SK-N-SH (cell line): ENCODE measurements around the gene LGALS12.

Source experiments
- CTCF ChIP-seq: fragments of 200-600 bp; sonication (generic); IDR thresholded peaks from 2 replicates; pipeline ENCODE4 v1.6.1; 2017; ENCODE audit warnings: antibody characterized with exemption, mild to moderate bottlenecking, moderate library complexity
- POLR2AphosphoS5 ChIP-seq: IDR thresholded peaks from 2 replicates; pipeline ENCODE4 v1.6.1; 2012; ENCODE audit warnings: low read depth, low read length
- RAD21 ChIP-seq: IDR thresholded peaks from 2 replicates; pipeline ENCODE4 v1.6.1; 2012; ENCODE audit warnings: mild to moderate bottlenecking, low read length

DNA sequence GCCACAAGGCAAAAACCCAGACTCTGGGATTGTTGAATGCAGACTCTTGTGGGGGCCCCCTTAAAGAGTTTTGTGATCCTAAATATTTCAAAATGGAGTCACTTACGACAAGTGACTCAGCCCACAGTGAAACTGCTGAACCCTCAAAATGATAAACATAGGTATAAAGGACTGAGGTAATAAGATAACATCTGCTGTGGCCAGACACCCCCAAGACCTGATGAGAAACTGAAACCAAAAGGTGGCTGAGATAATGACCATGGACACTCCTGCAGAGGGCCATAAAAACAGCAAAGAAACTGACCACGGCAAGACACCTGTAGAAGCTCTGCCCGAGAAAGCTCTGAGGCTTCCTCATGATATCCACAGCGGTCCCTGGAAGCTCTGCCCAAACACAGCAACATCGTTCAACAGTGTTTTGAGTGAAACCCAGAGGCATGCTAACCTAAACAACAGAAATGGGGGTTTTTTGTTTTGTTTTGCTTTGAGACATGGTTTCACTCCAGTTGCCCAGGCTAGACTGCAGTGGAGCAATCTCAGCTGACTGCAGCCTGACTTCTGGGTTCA is 29.1 kb downstream of the LGALS12 start:
- TF ChIP-seq POLR2AphosphoS5 (no peak), CTCF (no peak), RAD21 (no peak)
